Measurements from ENCODE around the gene GRPEL1. TPM values are rescaled to one million over a fixed set of nuclear protein-coding genes. Genes with fewer than 3 reads are reported as not detected.

Gene GRPEL1
- total and polyA plus RNA-seq, 2 of the 13 experiments (the other 11 are each of a cell fraction or from before 2014, with no cell fraction given): 32.3 to 141 TPM

- TF ChIP-seq ZNF770 (CRISPR knock-in tag; IDR thresholded peaks at IDR 0.05) (no peak), ARID4A (CRISPR knock-in tag; IDR thresholded peaks at IDR 0.05; ENCODE audit: borderline replicate concordance) (peak; percentile 37; the same call in 1 of the 2 replicates), NR0B2 (CRISPR knock-in tag; IDR thresholded peaks at IDR 0.05) (peak; percentile 56; the same call in 1 of the 2 replicates), KAT8 (CRISPR knock-in tag; IDR thresholded peaks at IDR 0.05) (0 out of 2 replicates have a peak, but pooled peaks have one; percentile 19), MED13 (CRISPR knock-in tag; IDR thresholded peaks at IDR 0.05) (no peak), KLF16 (CRISPR knock-in tag; IDR thresholded peaks at IDR 0.05) (peak in 1 of 2 experiments; percentile 51; a peak in 1 of 4 replicates), MAF1 (CRISPR knock-in tag; IDR thresholded peaks at IDR 0.05; ENCODE audit: borderline replicate concordance) (no peak), SMC3 (IDR thresholded peaks at IDR 0.05; ENCODE audit: low read length) (peak; percentile 82), MIER2 (CRISPR knock-in tag; IDR thresholded peaks at IDR 0.05) (no peak), ZNF274 (CRISPR knock-in tag; IDR thresholded peaks at IDR 0.05) (no peak), TBX2 (CRISPR knock-in tag; IDR thresholded peaks at IDR 0.05; ENCODE audit: borderline replicate concordance) (peak; percentile 36; the same call in 1 of the 2 replicates), HNF1A (IDR thresholded peaks at IDR 0.05; ENCODE audit: low read depth) (no peak), HNF1A (CRISPR knock-in tag; IDR thresholded peaks at IDR 0.05; ENCODE audit: borderline replicate concordance) (no peak), SIX1 (CRISPR knock-in tag; IDR thresholded peaks at IDR 0.05; ENCODE audit: borderline replicate concordance) (no peak), MXD4 (CRISPR knock-in tag; IDR thresholded peaks at IDR 0.05) (0 out of 2 replicates have a peak, but pooled peaks have one; percentile 28), ZEB1 (IDR thresholded peaks at IDR 0.05; ENCODE audit: insufficient replicate concordance, low read depth) (peak; percentile 88)
Observed at GRCh38 chr4:7070729-7071511, 3.1 kb upstream of the GRPEL1 start (continued).

Data from HepG2 (cell line).